H1 (cell line): ENCODE data around the gene EPB41L2. TPM values are rescaled to one million over a fixed set of nuclear protein-coding genes. Genes with fewer than 3 reads are reported as not detected.

Source experiments
- CTCF ChIA-PET: fragments of 300-600 bp; sonication (Branson Sonifier 250); formaldehyde crosslinking; loops from one replicate; lab custom pipeline; 2021; ENCODE audit not compliant: partially characterized antibody; lab: Charles Lee
- POLR2A ChIA-PET: fragments of 300-600 bp; sonication (Branson Sonifier 250); formaldehyde crosslinking; loops from one replicate; lab custom pipeline; 2021; ENCODE audit warnings: inconsistent platforms; ENCODE audit not compliant: partially characterized antibody; lab: Charles Lee
- DNase-seq, 2 experiments: peaks; one replicate each; pipeline versions ENCODE4 v3.0.0 to v3.0.0-alpha.2; 2010 to 2022; ENCODE audit warnings: low spot score in 2 of 2, low read depth in 1 of 2, mixed read lengths in 1 of 2
- FAIRE-seq: peaks from 2 replicates; lab custom pipeline; 2011; peaks lifted over from hg19 to GRCh38; lab: Jason Lieb, UNC
- H2AFZ ChIP-seq: 2 replicates; pipeline ENCODE4 v1.8.1; 2012; ENCODE audit warnings: low read length, inconsistent platforms
- H2AK5ac ChIP-seq: 2 replicates; pipeline ENCODE4 v1.6.1; 2013; ENCODE audit warnings: low read depth, low read length
- H2BK120ac ChIP-seq: replicated peaks from 2 replicates; pipeline ENCODE3; 2013; ENCODE audit warnings: low read depth, low read length, inconsistent platforms
- H2BK12ac ChIP-seq: 2 replicates; pipeline ENCODE4 v1.6.1; 2013; ENCODE audit warnings: low read depth, low read length
- H2BK15ac ChIP-seq: 2 replicates; pipeline ENCODE4 v1.6.1; 2013; ENCODE audit warnings: low read length
- H2BK20ac ChIP-seq: 2 replicates; pipeline ENCODE4 v1.6.1; 2013; ENCODE audit warnings: low read length
- H2BK5ac ChIP-seq: 2 replicates; pipeline ENCODE4 v1.6.1; 2013; ENCODE audit warnings: low read depth, low read length
- H3K14ac ChIP-seq: 2 replicates; pipeline ENCODE4 v1.6.1; 2013; ENCODE audit warnings: inconsistent platforms; ENCODE audit not compliant: insufficient read length
- H3K18ac ChIP-seq: 2 replicates; pipeline ENCODE4 v1.6.1; 2013; ENCODE audit warnings: low read length; ENCODE audit errors: extremely low read depth
- H3K23ac ChIP-seq: 2 replicates; pipeline ENCODE4 v1.6.1; 2013; ENCODE audit warnings: inconsistent platforms; ENCODE audit not compliant: insufficient read length
- H3K23me2 ChIP-seq: 2 replicates; pipeline ENCODE4 v1.6.1; 2013; ENCODE audit warnings: low read depth, low read length
- H3K27ac ChIP-seq: 2 replicates; pipeline ENCODE4 v1.6.1; 2011; ENCODE audit warnings: low read depth, low read length, inconsistent platforms
- H3K27me3 ChIP-seq, 4 experiments: replicated peaks in 1 of 4; 1 replicate in 1 of 4; 2 replicates in 3 of 4; pipeline versions ENCODE4 v1.6.1 to v1.8.1; 2011 to 2013; ENCODE audit warnings: low read length in 3 of 4, mild to moderate bottlenecking in 3 of 4, inconsistent platforms in 2 of 4, mixed read lengths in 2 of 4, moderate library complexity in 1 of 4; ENCODE audit not compliant: control insufficient read depth in 3 of 4, insufficient read depth in 3 of 4; ENCODE audit errors: extremely low read depth in 1 of 4
- H3K36me3 ChIP-seq, 4 experiments: 2 replicates each; pipeline versions ENCODE4 v1.6.1 to v1.8.1; 2011 to 2013; ENCODE audit warnings: mild to moderate bottlenecking in 4 of 4, low read length in 3 of 4, moderate library complexity in 2 of 4, control low read depth in 1 of 4, inconsistent platforms in 1 of 4; ENCODE audit not compliant: insufficient read depth in 4 of 4, control insufficient read depth in 2 of 4
- H3K4ac ChIP-seq: replicated peaks from 2 replicates; pipeline ENCODE3; 2013; ENCODE audit warnings: low read length, low read depth, mixed read lengths, inconsistent platforms; ENCODE audit not compliant: insufficient read length
- H3K4me1 ChIP-seq, 4 experiments: replicated peaks in 1 of 4; 1 replicate in 1 of 4; 2 replicates in 3 of 4; pipeline versions ENCODE4 v1.6.1 to v1.8.1; 2011 to 2013; ENCODE audit warnings: low read length in 3 of 4, inconsistent platforms in 2 of 4, mixed read lengths in 1 of 4; ENCODE audit not compliant: insufficient read depth in 4 of 4, control insufficient read depth in 3 of 4
- H3K4me2 ChIP-seq, 2 experiments: 2 replicates each; pipeline versions ENCODE4 v1.6.1 to v1.8.1; 2011 to 2013; ENCODE audit warnings: low read depth in 2 of 2, low read length in 2 of 2, control low read depth in 1 of 2, inconsistent platforms in 1 of 2, mild to moderate bottlenecking in 1 of 2; ENCODE audit not compliant: insufficient read depth in 1 of 2
- H3K4me3 ChIP-seq, 4 experiments: fragments of 200-600, 300-600 bp in 1 of 4; sonication (generic), shearing (Covaris generic), sonication (Bioruptor Twin) in 1 of 4; 2 replicates each; pipeline versions ENCODE4 v1.5.1 to v1.8.1; 2011 to 2016; ENCODE audit warnings: low read length in 4 of 4, low read depth in 3 of 4, control low read depth in 2 of 4, inconsistent platforms in 2 of 4, mild to moderate bottlenecking in 2 of 4, mixed read lengths in 1 of 4, moderate library complexity in 1 of 4; ENCODE audit not compliant: insufficient read depth in 2 of 4; ENCODE audit errors: extremely low read depth in 1 of 4
- H3K56ac ChIP-seq: replicated peaks from 2 replicates; pipeline ENCODE3; 2013; ENCODE audit warnings: low read depth, mild to moderate bottlenecking, mixed read lengths, low read length, inconsistent platforms; ENCODE audit not compliant: insufficient read length
- H3K79me1 ChIP-seq: 2 replicates; pipeline ENCODE4 v1.6.1; 2013; ENCODE audit warnings: low read depth, low read length, control low read depth
- H3K79me2 ChIP-seq, 2 experiments: 2 replicates each; pipeline versions ENCODE4 v1.6.1 to v1.8.1; 2012 to 2013; ENCODE audit warnings: low read length in 2 of 2, mild to moderate bottlenecking in 2 of 2, inconsistent platforms in 1 of 2; ENCODE audit not compliant: insufficient read depth in 2 of 2, control insufficient read depth in 1 of 2
- H3K9ac ChIP-seq, 4 experiments: replicated peaks in 1 of 4; 1 replicate in 1 of 4; 2 replicates in 3 of 4; pipeline versions ENCODE4 v1.6.1 to v1.8.1; 2011 to 2013; ENCODE audit warnings: low read depth in 3 of 4, low read length in 3 of 4, control low read depth in 2 of 4, mild to moderate bottlenecking in 2 of 4, moderate library complexity in 2 of 4, inconsistent platforms in 1 of 4; ENCODE audit errors: extremely low read depth in 1 of 4
- H3K9me3 ChIP-seq, 2 experiments: 2 replicates each; pipeline versions ENCODE4 v1.6.1 to v1.8.1; 2012 to 2013; ENCODE audit warnings: mild to moderate bottlenecking in 2 of 2, moderate library complexity in 2 of 2, control low read depth in 1 of 2, inconsistent platforms in 1 of 2, low read depth in 1 of 2, low read length in 1 of 2, mixed read lengths in 1 of 2; ENCODE audit not compliant: insufficient read depth in 2 of 2
- H4K20me1 ChIP-seq, 2 experiments: replicated peaks in 1 of 2; 2 replicates each; pipeline versions ENCODE3 to v1.8.1; 2011 to 2013; ENCODE audit warnings: inconsistent platforms in 2 of 2, low read length in 2 of 2, mild to moderate bottlenecking in 1 of 2; ENCODE audit not compliant: insufficient read depth in 2 of 2, control insufficient read depth in 1 of 2
- H4K5ac ChIP-seq: 2 replicates; pipeline ENCODE4 v1.6.1; 2013; ENCODE audit warnings: low read length, low read depth, mixed read lengths, inconsistent platforms; ENCODE audit not compliant: insufficient read length
- H4K8ac ChIP-seq: 2 replicates; pipeline ENCODE4 v1.8.0; 2013; ENCODE audit warnings: mild to moderate bottlenecking, moderate library complexity, low read length, inconsistent platforms; ENCODE audit not compliant: insufficient read depth; ENCODE audit errors: extremely low read depth
- H4K91ac ChIP-seq: replicated peaks from 2 replicates; pipeline ENCODE3; 2013; ENCODE audit warnings: low read length, mixed read lengths, inconsistent platforms; ENCODE audit not compliant: insufficient read length
- BCL11A ChIP-seq, 2 experiments: IDR thresholded peaks; one replicate each; pipeline ENCODE4 v1.6.1; 2011; ENCODE audit warnings: low read depth in 2 of 2, low read length in 2 of 2, mild to moderate bottlenecking in 2 of 2
- CBX5 ChIP-seq: fragments of 300-800, 300-1000 bp; sonication (generic); IDR thresholded peaks from 2 replicates; pipeline ENCODE4 v1.7.1; 2016; ENCODE audit warnings: antibody characterized with exemption, low read length, low read depth
- CHD1 ChIP-seq: IDR thresholded peaks from 2 replicates; pipeline ENCODE4 v1.6.1; 2012; ENCODE audit warnings: low read depth, low read length, improper control_type of control experiment
- CREB1 ChIP-seq: IDR thresholded peaks from 2 replicates; pipeline ENCODE4 v1.6.1; 2012; ENCODE audit warnings: inconsistent platforms
- JUN ChIP-seq: IDR thresholded peaks from 2 replicates; pipeline ENCODE4 v1.6.1; 2011; ENCODE audit warnings: low read depth, mild to moderate bottlenecking, improper control_type of control experiment, low read length
- KDM5A ChIP-seq: fragments of 200-600 bp; IDR thresholded peaks from 2 replicates; pipeline ENCODE4 v1.7.1; 2012; ENCODE audit warnings: mild to moderate bottlenecking, low read length, inconsistent platforms, mixed read lengths
- NANOG ChIP-seq: IDR thresholded peaks from 2 replicates; pipeline ENCODE4 v1.6.1; 2011; ENCODE audit warnings: low read length, low read depth, mild to moderate bottlenecking, inconsistent platforms; ENCODE audit not compliant: insufficient read depth, poor library complexity, severe bottlenecking
- NRF1 ChIP-seq: IDR thresholded peaks from 2 replicates; pipeline ENCODE4 v1.6.1; 2011; ENCODE audit warnings: mild to moderate bottlenecking, low read depth, low read length, improper control_type of control experiment
- POLR2AphosphoS5 ChIP-seq: IDR thresholded peaks from 2 replicates; pipeline ENCODE4 v1.6.1; 2011; ENCODE audit warnings: low read depth, low read length
- RXRA ChIP-seq: IDR thresholded peaks from 2 replicates; pipeline ENCODE4 v1.6.1; 2011; ENCODE audit warnings: low read depth, mild to moderate bottlenecking, low read length, moderate library complexity; ENCODE audit not compliant: insufficient read depth
- SIX5 ChIP-seq: IDR thresholded peaks from 2 replicates; pipeline ENCODE4 v1.6.1; 2011; ENCODE audit warnings: mild to moderate bottlenecking, low read depth, low read length
- SP4 ChIP-seq: IDR thresholded peaks from 2 replicates; pipeline ENCODE4 v1.6.1; 2012; ENCODE audit warnings: low read length, inconsistent platforms
- TAF7 ChIP-seq: optimal IDR thresholded peaks from 2 replicates; pipeline ENCODE3; 2011; ENCODE audit warnings: low read depth, mild to moderate bottlenecking, inconsistent platforms, low read length, moderate library complexity, borderline replicate concordance
- YY1 ChIP-seq: IDR thresholded peaks from 2 replicates; pipeline ENCODE4 v1.6.1; 2011; ENCODE audit warnings: low read depth, mild to moderate bottlenecking, low read length
- WGBS, 2 experiments: shearing (Covaris generic) in 1 of 2; methylation state at CpG; one replicate each; pipeline versions ENCODE4 v1.1.6 to v1.1.7; 2013 to 2015; ENCODE audit warnings: low lambda C conversion rate in 2 of 2, mixed read lengths in 2 of 2, inconsistent platforms in 1 of 2, low coverage in 1 of 2, missing lambda C conversion rate in 1 of 2; ENCODE audit not compliant: insufficient replicate concordance in 2 of 2, insufficient coverage in 1 of 2, insufficient read length in 1 of 2; ENCODE audit errors: extremely low coverage in 1 of 2, missing lambda C conversion rate in 1 of 2; 5-methylcytosine and 5-hydroxymethylcytosine counted together
- polyA plus RNA-seq, 7 experiments: library from polyadenylated mRNA; depleted of rRNA in 3 of 7; stranded (reverse) in 5 of 7; unstranded in 2 of 7; fragments of >200 nt in 5 of 7; fragments of 200-250 nt in 2 of 7; gene quantifications; 1 replicate in 5 of 7; 2 replicates in 1 of 7; 4 replicates in 1 of 7; pipeline versions ENCODE4 v1.2.1 to v1.2.3, GENCODE V29; 2011 to 2013; ENCODE audit warnings: missing spikeins in 2 of 7, mixed read lengths in 2 of 7
- total RNA-seq: library from RNA; stranded (reverse); fragmentation: NEBNext Ultra II Directional; extraction: Animal tissue kit (Norgen Biotek cat#: 25700); gene quantifications from 2 replicates; pipeline ENCODE4 v1.2.1, GENCODE V29; 2021

The EPB41L2 gene
- total and polyA plus RNA-seq, 2 of the 8 experiments (the other 6 are each of a cell fraction or from before 2014, with no cell fraction given) = 22.5 to 123 TPM

DNA sequence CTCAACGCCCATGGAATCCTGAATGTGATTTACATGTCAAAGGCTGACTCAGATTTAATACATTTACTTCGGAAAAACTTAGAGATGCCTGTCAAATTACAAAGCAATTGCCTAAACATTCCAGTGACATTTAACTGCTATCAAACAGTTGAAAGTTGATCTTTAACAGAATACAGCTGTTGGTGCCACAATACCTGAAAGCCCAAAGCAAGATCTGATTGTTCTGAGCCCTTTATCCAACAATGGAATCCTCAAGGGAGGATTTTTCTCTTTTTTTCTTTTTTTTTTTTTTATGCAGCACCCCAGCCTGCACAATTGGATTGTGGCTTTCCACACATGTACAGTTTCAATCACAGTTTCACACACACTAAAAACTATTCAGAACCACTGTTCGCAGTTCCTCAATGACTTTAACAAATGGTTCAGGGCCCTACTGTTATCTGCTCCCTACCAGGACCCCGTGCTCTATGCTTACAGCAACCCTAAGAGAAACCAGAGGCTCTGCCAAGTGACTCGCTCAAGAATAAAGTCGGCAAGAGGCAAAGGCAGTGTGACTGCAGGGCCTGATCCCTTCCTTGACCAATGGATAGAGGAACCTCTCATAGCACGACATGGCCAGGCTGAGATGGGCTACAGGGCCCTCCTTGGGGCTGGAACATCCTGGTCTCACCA, 33.3 kb downstream of the EPB41L2 start:
- POLR2A ChIA-PET = no interaction called here
- no peak overlapping the region for H3K4me3 ChIP-seq
- no peak for TF ChIP-seq JUN
- no peak for TF ChIP-seq SIX5
- TF ChIP-seq CHD1 = no peak
- TF ChIP-seq CREB1 = no peak
- no peak for TF ChIP-seq YY1
- TF ChIP-seq POLR2AphosphoS5 = no peak
- TF ChIP-seq NANOG = no peak
- no peak for TF ChIP-seq CBX5
- no peak for TF ChIP-seq SP4
- TF ChIP-seq TAF7 = no peak
- no peak for TF ChIP-seq KDM5A
- no peak for TF ChIP-seq RXRA
- TF ChIP-seq NRF1 = no peak
- TF ChIP-seq BCL11A (IDR thresholded peaks at IDR 0.05; ENCODE audit: low read depth in 2 of 2, low read length in 2 of 2) = no peak

More for the DNA sequence above, 33.3 kb downstream of the EPB41L2 start:
- H4K5ac ChIP-seq = no peak overlapping the region
- no peak overlapping the region for H3K14ac ChIP-seq
- H2AFZ ChIP-seq = no peak overlapping the region
- DNase-seq (no peak), FAIRE-seq (no peak)
- H2AK5ac ChIP-seq = no peak overlapping the region
- no peak overlapping the region for H3K4ac ChIP-seq
- no peak overlapping the region for H2BK5ac ChIP-seq
- H3K23me2 ChIP-seq = no peaks in the 10 kb centered on the region
- no peak overlapping the region for H4K91ac ChIP-seq
- H3K4me1 ChIP-seq = peaks cover 0 to 4% (median 2%) of the 10 kb centered on the region in 4 experiments; a peak in 3 of 7 replicates
- H3K27ac ChIP-seq = no peak overlapping the region
- CTCF ChIA-PET = no interaction called here
- no peak overlapping the region for H3K56ac ChIP-seq
- no peak overlapping the region for H2BK20ac ChIP-seq
- H3K9me3 ChIP-seq = no peaks in the 10 kb centered on the region
- no peak overlapping the region for H4K8ac ChIP-seq
- H2BK120ac ChIP-seq = no peak overlapping the region
- H2BK12ac ChIP-seq = no peak overlapping the region
- H3K27me3 ChIP-seq = no peaks in the 10 kb centered on the region
- no peak overlapping the region for H3K4me2 ChIP-seq
- H2BK15ac ChIP-seq = no peak overlapping the region
- H3K18ac ChIP-seq = no peak overlapping the region
- peaks cover 0 to 74% of the 10 kb centered on the region in 2 experiments; a peak in 2 of 4 replicates for H3K79me2 ChIP-seq
- peaks cover 8% of the 10 kb centered on the region for H3K79me1 ChIP-seq
- no peak overlapping the region for H3K23ac ChIP-seq
- WGBS, 2 experiments = 72% methylated on average over 7 of the region's 7 CpGs; no CpG with 5 or more reads in 1 of the 2 experiments
- H3K9ac ChIP-seq = no peak overlapping the region
- no peaks in the 10 kb centered on the region for H3K36me3 ChIP-seq
- H4K20me1 ChIP-seq = no peaks in the 10 kb centered on the region
